ENCODE measurements around the gene PSIP1.

GRCh38 chr9:15524845-15525455 is 14.2 kb upstream of the PSIP1 start:
- no peak for TF ChIP-seq CTCF (IDR thresholded peaks at IDR 0.05)
- no peak for TF ChIP-seq EZH2 (IDR thresholded peaks at IDR 0.05; ENCODE audit: borderline replicate concordance, insufficient read depth, low read depth, low read length, poor library complexity, severe bottlenecking)

Data from B cell (primary cell).